Activated CD4-positive, alpha-beta T cell treated with anti-CD3 and anti-CD28 coated beads, Interleukin-2, amount 10 ng/mL, durations not matched to agents 7 days and 5 days (primary cell): Measurements from ENCODE around the gene MVD. TPM values are rescaled to one million over a fixed set of nuclear protein-coding genes. Genes with fewer than 3 reads are reported as not detected.
A peak's percentile ranks its signal among the peaks of the same experiment; 100 is the strongest.

Source experiments
- CTCF ChIA-PET: fragments of 350-600 bp; sonication (Branson Sonifier 250); formaldehyde crosslinking; loops from one replicate; lab custom pipeline; 2021; ENCODE audit warnings: antibody characterized with exemption; lab: Charles Lee
- POLR2A ChIA-PET: fragments of 350-600 bp; sonication (Branson Sonifier 250); formaldehyde crosslinking; loops from one replicate; lab custom pipeline; 2021; ENCODE audit warnings: antibody characterized with exemption; lab: Charles Lee
- DNase-seq: peaks from one replicate; pipeline ENCODE4 v3.0.0-alpha.2; 2020
- H3K27ac Mint-ChIP-seq: one replicate; pipeline ENCODE4 v1.8.0; 2021; ENCODE audit warnings: mild to moderate bottlenecking, moderate library complexity, mixed read lengths
- H3K27me3 Mint-ChIP-seq: one replicate; pipeline ENCODE4 v1.8.0; 2021; ENCODE audit warnings: mixed read lengths
- H3K36me3 Mint-ChIP-seq: one replicate; pipeline ENCODE4 v1.8.0; 2021; ENCODE audit warnings: low read depth, mixed read lengths
- H3K4me1 Mint-ChIP-seq: one replicate; pipeline ENCODE4 v1.8.0; 2021; ENCODE audit warnings: mixed read lengths
- H3K4me3 Mint-ChIP-seq: one replicate; pipeline ENCODE4 v1.8.0; 2021; ENCODE audit warnings: mild to moderate bottlenecking, moderate library complexity, mixed read lengths
- H3K9me3 Mint-ChIP-seq: one replicate; pipeline ENCODE4 v1.8.0; 2021; ENCODE audit warnings: mixed read lengths
- total RNA-seq, 2 experiments: library from RNA; stranded (reverse); gene quantifications; one replicate each; pipeline ENCODE4 v1.2.3, GENCODE V29; 2021

The MVD gene
- total RNA-seq, 2 experiments from 2014 or later = 65.3 to 72.3 TPM

- H3K27ac Mint-ChIP-seq = peak overlapping the region; percentile 98
- CTCF ChIA-PET = interaction anchor here (0.9 to 2.1 kb wide), 2 partner anchors 8 to 15 kb away, joined by 3 to 11 read pairs; no protein-coding TSS in a partner anchor
- no peaks in the 10 kb centered on the region for H3K27me3 Mint-ChIP-seq
- no peak for DNase-seq
- H3K4me1 Mint-ChIP-seq = peaks cover 60% of the 10 kb centered on the region
- H3K4me3 Mint-ChIP-seq = peak overlapping the region; percentile 85
- H3K9me3 Mint-ChIP-seq = no peaks in the 10 kb centered on the region
- H3K36me3 Mint-ChIP-seq = peaks cover 60% of the 10 kb centered on the region
- POLR2A ChIA-PET = no interaction called here
These were observed 39.7 kb upstream of the MVD start for GRCh38 chr16:88702371-88703210.

GRCh38 chr16:88701581-88702370, 38.9 kb upstream of the MVD start:
- Mint-ChIP-seq H3K27ac (peak overlapping the region; percentile 98), H3K27me3 (no peaks in the 10 kb centered on the region), H3K4me3 (peak overlapping the region; percentile 85), H3K4me1 (peaks cover 57% of the 10 kb centered on the region), H3K36me3 (peaks cover 65% of the 10 kb centered on the region), H3K9me3 (no peaks in the 10 kb centered on the region)
- ChIA-PET CTCF (interaction anchor here (0.8 to 2.1 kb wide), 4 partner anchors 8 to 36 kb away, joined by 3 to 11 read pairs (median 4); no protein-coding TSS in a partner anchor), POLR2A (no interaction called here)
- DNase-seq = no peak

DNA sequence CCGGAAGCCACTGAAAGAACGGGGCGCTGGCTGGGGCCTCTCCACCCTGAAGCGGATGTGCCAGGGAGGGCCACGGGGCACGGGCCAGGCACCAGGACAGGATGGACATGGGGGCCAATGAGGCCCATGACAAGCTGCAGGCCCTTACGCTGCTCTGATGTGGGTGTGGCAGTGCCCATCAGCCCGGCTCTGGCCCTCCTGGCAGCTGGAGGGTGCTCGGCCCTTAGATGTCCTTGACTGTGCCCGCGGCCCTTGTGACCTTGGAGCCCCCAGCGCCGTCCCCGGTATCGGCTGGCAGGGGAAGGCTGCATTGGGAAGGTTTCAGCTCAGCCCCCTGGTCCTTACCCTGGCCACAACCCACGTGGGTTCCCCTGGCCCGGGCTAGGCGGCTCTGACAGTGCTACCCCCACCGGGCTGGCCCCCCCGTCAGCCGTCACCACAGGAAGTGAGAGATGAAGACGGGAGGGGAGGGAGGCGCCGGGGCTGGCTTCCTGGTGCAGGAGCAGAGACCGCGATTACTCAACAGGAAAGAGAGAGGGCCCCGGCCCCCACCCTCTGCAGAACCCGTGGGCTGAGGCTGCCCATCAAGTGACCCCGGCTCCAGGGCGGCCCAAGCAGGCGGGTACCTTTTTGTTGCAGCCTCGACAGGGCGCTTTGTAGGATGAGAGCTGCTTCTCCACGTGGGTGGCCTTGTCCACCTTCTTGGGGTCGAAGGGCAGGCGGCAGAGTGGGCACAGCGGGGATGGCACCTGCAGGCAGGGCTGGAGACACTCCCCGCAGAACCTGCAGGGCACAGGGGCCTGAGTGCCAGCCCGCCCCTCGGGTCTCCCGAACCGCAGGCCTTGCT, 38.0 kb upstream of the MVD start:
- Mint-ChIP-seq H3K27me3 (no peaks in the 10 kb centered on the region), H3K4me3 (peak overlapping the region; percentile 85), H3K9me3 (no peaks in the 10 kb centered on the region), H3K27ac (peak overlapping the region; percentile 98), H3K36me3 (peaks cover 69% of the 10 kb centered on the region), H3K4me1 (peaks cover 60% of the 10 kb centered on the region)
- ChIA-PET POLR2A (interaction anchor here (1.5 kb wide), 1 partner anchor 13 kb away, joined by 5 read pairs; no protein-coding TSS in a partner anchor), CTCF (interaction anchor here (0.6 to 2.1 kb wide), 6 partner anchors 8 to 36 kb away, joined by 3 to 11 read pairs (median 3); no protein-coding TSS in a partner anchor)
- DNase-seq = peak; percentile 97

GRCh38 chr16:88700322-88700635, 37.4 kb upstream of the MVD start:
- Mint-ChIP-seq H3K27me3 (no peaks in the 10 kb centered on the region), H3K36me3 (peaks cover 69% of the 10 kb centered on the region), H3K27ac (peak overlapping the region; percentile 98), H3K4me3 (peak overlapping the region; percentile 85), H3K4me1 (peaks cover 61% of the 10 kb centered on the region), H3K9me3 (no peaks in the 10 kb centered on the region)
- CTCF ChIA-PET = interaction anchor here (0.6 to 1.1 kb wide), 3 partner anchors 9 to 14 kb away, joined by 3 read pairs; no protein-coding TSS in a partner anchor
- POLR2A ChIA-PET = interaction anchor here (1.5 kb wide), 1 partner anchor 13 kb away, joined by 5 read pairs; no protein-coding TSS in a partner anchor
- DNase-seq = no peak

DNA sequence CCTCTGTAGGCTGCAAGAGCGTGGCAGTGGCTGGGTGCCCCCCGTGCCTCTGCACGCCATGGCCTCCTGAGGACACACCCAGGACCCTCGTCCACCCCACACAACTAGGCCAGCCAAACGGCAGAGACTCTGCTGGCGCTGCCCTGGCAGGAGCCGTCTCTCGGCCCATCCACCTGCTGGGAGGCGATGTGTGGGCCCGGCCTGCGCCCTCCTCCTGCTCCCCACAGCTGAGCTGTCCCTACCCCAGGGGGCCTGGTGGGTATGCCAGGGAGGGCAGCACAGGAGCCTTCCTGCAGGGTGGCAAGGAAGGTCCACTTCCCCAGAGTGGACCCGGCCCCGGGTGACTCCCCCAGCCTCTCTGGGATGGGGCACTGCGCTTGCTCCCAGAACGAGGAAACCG, 36.3 kb upstream of the MVD start:
- Mint-ChIP-seq H3K36me3 (peaks cover 67% of the 10 kb centered on the region), H3K4me3 (peak overlapping the region; percentile 85), H3K4me1 (peaks cover 64% of the 10 kb centered on the region), H3K27ac (peak overlapping the region; percentile 98), H3K9me3 (no peaks in the 10 kb centered on the region), H3K27me3 (no peaks in the 10 kb centered on the region)
- no peak for DNase-seq
- CTCF ChIA-PET = no interaction called here
- POLR2A ChIA-PET = no interaction called here

- peaks cover 64% of the 10 kb centered on the region for H3K4me1 Mint-ChIP-seq
- H3K27ac Mint-ChIP-seq = peak overlapping the region; percentile 78
- ChIA-PET POLR2A (no interaction called here), CTCF (no interaction called here)
- no peaks in the 10 kb centered on the region for H3K27me3 Mint-ChIP-seq
- H3K9me3 Mint-ChIP-seq = no peaks in the 10 kb centered on the region
- DNase-seq = no peak
- no peak overlapping the region for H3K4me3 Mint-ChIP-seq
- H3K36me3 Mint-ChIP-seq = peaks cover 62% of the 10 kb centered on the region
These were observed 35.8 kb upstream of the MVD start for GRCh38 chr16:88698646-88699045.

GRCh38 chr16:88697831-88698615, 35.1 kb upstream of the MVD start:
- peak; percentile 31 for DNase-seq
- Mint-ChIP-seq H3K4me3 (no peak overlapping the region), H3K36me3 (peaks cover 55% of the 10 kb centered on the region), H3K27ac (peak overlapping the region; percentile 78), H3K9me3 (no peaks in the 10 kb centered on the region), H3K27me3 (no peaks in the 10 kb centered on the region), H3K4me1 (peaks cover 65% of the 10 kb centered on the region)
- ChIA-PET POLR2A (no interaction called here), CTCF (interaction anchor here (0.7 kb wide), 1 partner anchor 68 kb away, joined by 3 read pairs; no protein-coding TSS in a partner anchor)

DNA sequence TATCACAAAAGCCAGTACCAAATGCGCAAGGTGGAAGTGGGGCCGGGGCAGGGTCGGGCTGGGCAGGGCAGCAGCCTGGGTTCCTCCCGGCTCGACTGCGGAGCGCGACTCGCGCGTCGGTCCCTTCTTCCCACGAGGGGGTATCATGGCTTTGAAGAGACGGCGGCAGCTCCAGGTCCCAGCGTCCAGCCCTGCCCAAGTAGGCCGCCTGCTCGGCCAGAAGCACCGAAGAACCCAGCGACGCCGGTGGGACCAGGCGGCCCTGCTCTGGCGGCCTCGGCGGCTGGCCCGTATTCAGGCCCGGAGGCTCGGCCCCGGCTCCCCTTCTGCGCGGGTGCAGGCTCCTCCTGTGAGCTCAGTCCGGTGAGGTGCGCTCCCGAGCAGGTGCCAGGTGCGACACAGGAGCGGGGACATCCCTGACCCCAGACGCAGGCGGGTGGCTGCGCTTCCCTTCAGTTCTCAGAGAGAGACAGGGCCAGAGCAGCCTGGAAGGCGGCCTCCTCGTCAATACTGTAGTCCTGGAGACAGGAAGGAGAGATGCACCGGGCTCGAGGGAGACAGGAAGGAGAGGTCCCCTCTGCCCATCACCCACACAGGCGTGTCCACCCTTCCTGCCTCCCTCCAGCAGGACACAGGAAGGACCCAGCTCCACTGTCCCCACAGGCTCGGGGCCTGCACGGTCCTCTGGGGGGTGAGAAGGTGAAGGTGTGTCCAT, 34.4 kb upstream of the MVD start:
- Mint-ChIP-seq H3K9me3 (no peaks in the 10 kb centered on the region), H3K4me3 (no peak overlapping the region), H3K36me3 (peaks cover 49% of the 10 kb centered on the region), H3K4me1 (peaks cover 66% of the 10 kb centered on the region), H3K27me3 (no peaks in the 10 kb centered on the region), H3K27ac (peak overlapping the region; percentile 78)
- DNase-seq = no peak
- POLR2A ChIA-PET = no interaction called here
- CTCF ChIA-PET = interaction anchor here (0.7 kb wide), 1 partner anchor 69 kb away, joined by 3 read pairs; no protein-coding TSS in a partner anchor

GRCh38 chr16:88696441-88696840, 33.5 kb upstream of the MVD start:
- Mint-ChIP-seq H3K27ac (no peak overlapping the region), H3K36me3 (peaks cover 41% of the 10 kb centered on the region), H3K9me3 (no peaks in the 10 kb centered on the region), H3K27me3 (no peaks in the 10 kb centered on the region), H3K4me3 (no peak overlapping the region), H3K4me1 (peaks cover 67% of the 10 kb centered on the region)
- ChIA-PET POLR2A (interaction anchor here (0.7 kb wide), 1 partner anchor 15 kb away, joined by 3 read pairs; no protein-coding TSS in a partner anchor), CTCF (no interaction called here)
- DNase-seq = no peak

DNA sequence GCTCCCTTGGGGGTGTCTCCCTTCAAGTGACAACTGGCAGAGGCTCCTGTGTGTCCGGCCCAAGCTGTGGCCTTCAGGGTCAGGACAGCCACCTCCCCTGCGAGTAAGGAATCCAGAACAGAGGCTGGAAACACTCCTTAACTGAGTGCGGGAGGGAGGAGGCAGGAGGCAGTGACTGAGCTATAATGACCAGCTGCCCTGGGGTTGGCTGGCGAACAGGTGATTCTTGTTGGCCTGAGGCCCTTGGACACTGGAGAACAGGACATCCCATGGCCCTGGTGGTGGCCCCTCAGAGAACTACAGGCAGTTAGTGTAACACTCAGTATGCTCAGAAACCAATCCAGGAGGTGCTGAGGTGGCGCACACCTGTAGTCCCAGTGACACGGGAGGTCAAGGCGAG, 32.9 kb upstream of the MVD start:
- no peak for DNase-seq
- ChIA-PET CTCF (interaction anchor here (1.1 kb wide), 1 partner anchor 11 kb away, joined by 3 read pairs; no protein-coding TSS in a partner anchor), POLR2A (no interaction called here)
- Mint-ChIP-seq H3K36me3 (peaks cover 39% of the 10 kb centered on the region), H3K4me1 (peaks cover 71% of the 10 kb centered on the region), H3K27ac (peak overlapping the region; percentile 72), H3K4me3 (no peak overlapping the region), H3K27me3 (no peaks in the 10 kb centered on the region), H3K9me3 (no peaks in the 10 kb centered on the region)

DNA sequence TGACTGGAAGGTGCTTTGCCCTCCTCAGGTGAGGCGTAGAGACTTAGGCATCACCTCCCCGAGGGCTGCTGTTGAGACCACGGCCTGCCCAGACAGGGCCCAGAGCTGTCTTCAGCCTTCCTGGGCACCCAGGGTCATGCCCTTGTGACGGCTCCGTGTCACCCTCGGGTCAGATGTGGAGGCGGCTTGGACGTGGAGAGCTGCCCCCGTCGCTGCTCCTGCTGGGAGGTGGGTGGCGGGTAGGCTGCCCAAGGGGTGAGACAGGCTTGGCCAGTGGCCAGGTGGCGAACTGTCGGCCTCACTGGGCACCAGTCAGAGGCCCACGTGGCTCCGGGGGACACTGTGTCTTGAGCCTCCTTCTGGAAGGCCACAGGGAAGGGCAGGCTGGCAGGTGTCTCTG, 32.3 kb upstream of the MVD start:
- Mint-ChIP-seq H3K4me3 (no peak overlapping the region), H3K4me1 (peaks cover 71% of the 10 kb centered on the region), H3K36me3 (peaks cover 33% of the 10 kb centered on the region), H3K27me3 (no peaks in the 10 kb centered on the region), H3K27ac (no peak overlapping the region), H3K9me3 (no peaks in the 10 kb centered on the region)
- ChIA-PET POLR2A (no interaction called here), CTCF (interaction anchor here (1.1 kb wide), 1 partner anchor 10 kb away, joined by 3 read pairs; no protein-coding TSS in a partner anchor)
- no peak for DNase-seq
